GM23338 (cell line): ENCODE results near the gene ATRIP. TPM values are rescaled to one million over a fixed set of nuclear protein-coding genes. Genes with fewer than 3 reads are reported as not detected.

Source experiments
- ATAC-seq: fragments of 200-7000 bp; cut with Tn5 transposase; 3 replicates; pipeline ENCODE4 v1.9.1; 2020
- DNase-seq: peaks from one replicate; pipeline ENCODE4 v3.0.0-alpha.2; 2015; ENCODE audit warnings: low spot score
- H2AFZ ChIP-seq: fragments of 200-600 bp; sonication (generic); 2 replicates; pipeline ENCODE4 v1.8.0; 2016; ENCODE audit warnings: antibody characterized with exemption, mild to moderate bottlenecking, moderate library complexity
- H3F3A ChIP-seq: fragments of 200-600 bp; sonication (generic); replicated peaks from 2 replicates; pipeline ENCODE4 v1.8.0; 2017; ENCODE audit warnings: antibody characterized with exemption, mixed run types, low read depth
- H3K27ac ChIP-seq: fragments of 200-600 bp; sonication (generic); 2 replicates; pipeline ENCODE4 v1.6.1; 2016; ENCODE audit warnings: low read depth
- H3K27me3 ChIP-seq: fragments of 200-600 bp; sonication (generic); 2 replicates; pipeline ENCODE4 v1.8.0; 2016; ENCODE audit warnings: mild to moderate bottlenecking, mixed run types, moderate library complexity; ENCODE audit not compliant: insufficient read depth
- H3K36me3 ChIP-seq: fragments of 200-600 bp; sonication (generic); 2 replicates; pipeline ENCODE4 v1.8.0; 2016; ENCODE audit warnings: mild to moderate bottlenecking; ENCODE audit not compliant: insufficient read depth
- H3K4me1 ChIP-seq: fragments of 200-600 bp; sonication (generic); 2 replicates; pipeline ENCODE4 v1.8.0; 2016; ENCODE audit warnings: mild to moderate bottlenecking, moderate library complexity; ENCODE audit not compliant: insufficient read depth
- H3K4me2 ChIP-seq: fragments of 200-600 bp; sonication (generic); 2 replicates; pipeline ENCODE4 v1.7.1; 2017; ENCODE audit warnings: mixed run types
- H3K4me3 ChIP-seq: fragments of 200-600 bp; sonication (generic); 2 replicates; pipeline ENCODE4 v1.6.1; 2016; ENCODE audit warnings: mixed run types
- H3K79me2 ChIP-seq: fragments of 200-600 bp; sonication (generic); replicated peaks from 2 replicates; pipeline ENCODE4 v1.8.0; 2017; ENCODE audit warnings: mild to moderate bottlenecking; ENCODE audit not compliant: insufficient read depth
- H3K9me2 ChIP-seq: fragments of 200-600 bp; sonication (generic); 2 replicates; pipeline ENCODE4 v1.8.0; 2017; ENCODE audit not compliant: insufficient read depth
- H4K20me1 ChIP-seq: fragments of 200-600 bp; sonication (generic); replicated peaks from 2 replicates; pipeline ENCODE4 v1.8.0; 2017; ENCODE audit warnings: mild to moderate bottlenecking; ENCODE audit not compliant: insufficient read depth
- H3K27ac Mint-ChIP-seq: 2 replicates; pipeline ENCODE4 v1.8.0; 2020; ENCODE audit warnings: inconsistent platforms, mild to moderate bottlenecking, moderate library complexity, mixed read lengths
- H3K27me3 Mint-ChIP-seq: 3 replicates; pipeline ENCODE4 v1.8.0; 2022; ENCODE audit warnings: low read depth, mild to moderate bottlenecking, moderate library complexity, mixed read lengths, inconsistent platforms; ENCODE audit not compliant: insufficient read depth, poor library complexity
- H3K36me3 Mint-ChIP-seq: 3 replicates; pipeline ENCODE4 v1.8.0; 2021; ENCODE audit warnings: low read depth, mild to moderate bottlenecking, inconsistent platforms, moderate library complexity, mixed read lengths
- H3K4me1 Mint-ChIP-seq: 3 replicates; pipeline ENCODE4 v1.8.0; 2020; ENCODE audit warnings: mild to moderate bottlenecking, inconsistent platforms, mixed read lengths
- H3K4me3 Mint-ChIP-seq: 3 replicates; pipeline ENCODE4 v1.8.0; 2021; ENCODE audit warnings: moderate library complexity, mild to moderate bottlenecking, inconsistent platforms, mixed read lengths
- H3K9me3 Mint-ChIP-seq: 3 replicates; pipeline ENCODE4 v1.8.0; 2020; ENCODE audit warnings: moderate library complexity, mild to moderate bottlenecking, inconsistent platforms, mixed read lengths
- EZH2 ChIP-seq: fragments of 200-600 bp; sonication (generic); IDR thresholded peaks from one replicate; pipeline ENCODE4 v1.8.0; 2017; ENCODE audit warnings: antibody characterized with exemption, mild to moderate bottlenecking, low read depth; ENCODE audit not compliant: unreplicated experiment
- EZH2phosphoT487 ChIP-seq: fragments of 200-600 bp; sonication (generic); IDR thresholded peaks from one replicate; pipeline ENCODE4 v1.8.1; 2018; ENCODE audit warnings: antibody characterized with exemption; ENCODE audit not compliant: unreplicated experiment
- JUNB ChIP-seq: IDR thresholded peaks from one replicate; pipeline ENCODE4 v1.6.1; 2016; ENCODE audit warnings: antibody characterized with exemption; ENCODE audit not compliant: unreplicated experiment
- NANOG ChIP-seq: IDR thresholded peaks from 2 replicates; pipeline ENCODE4 v1.6.1; 2016; ENCODE audit warnings: antibody characterized with exemption, borderline replicate concordance
- POLR2AphosphoS5 ChIP-seq: IDR thresholded peaks from 2 replicates; pipeline ENCODE4 v1.6.1; 2016; ENCODE audit warnings: antibody characterized with exemption, low read depth
- REST ChIP-seq: IDR thresholded peaks from one replicate; pipeline ENCODE4 v1.6.1; 2018; ENCODE audit warnings: antibody characterized with exemption; ENCODE audit not compliant: unreplicated experiment
- STAT1 ChIP-seq: IDR thresholded peaks from one replicate; pipeline ENCODE4 v1.6.1; 2016; ENCODE audit warnings: antibody characterized with exemption; ENCODE audit not compliant: unreplicated experiment
- ZNF114 ChIP-seq: fragments of 250-450 bp; sonication (Bioruptor Pico); IDR thresholded peaks from 2 replicates; pipeline ENCODE4 v1.5.0; 2020; ENCODE audit warnings: mild to moderate bottlenecking, moderate library complexity
- ZNF331 ChIP-seq: fragments of 250-450 bp; sonication (Bioruptor Pico); IDR thresholded peaks from 2 replicates; pipeline ENCODE4 v1.5.0; 2020; ENCODE audit warnings: low read depth, mild to moderate bottlenecking, moderate library complexity
- ZNF462 ChIP-seq: fragments of 250-450 bp; sonication (Bioruptor Pico); IDR thresholded peaks from 2 replicates; pipeline ENCODE4 v1.5.0; 2020; ENCODE audit warnings: mild to moderate bottlenecking, moderate library complexity
- polyA plus RNA-seq: library from polyadenylated mRNA; unstranded; fragments of >200 nt; fragmentation: Nextera tagmentation; extraction: Ambion mirVana; gene quantifications from 2 replicates; pipeline ENCODE4 v1.2.1, GENCODE V29; 2016
- total RNA-seq: library from RNA; depleted of rRNA; stranded (reverse); fragments of >200 nt; shearing (Covaris generic); gene quantifications from 2 replicates; pipeline ENCODE4 v1.2.3, GENCODE V29; 2014
- TF ChIP-seq, protein P1 (sequence below), 2 experiments: fragments of 200-600 bp in 1 of 2; sonication (generic) in 1 of 2; conservative IDR thresholded peaks; 2 replicates each; pipeline versions ENCODE4 v1.5.1 to v1.6.1; 2016 to 2017; ENCODE audit warnings: antibody characterized with exemption in 2 of 2, low read depth in 2 of 2, mild to moderate bottlenecking in 2 of 2, moderate library complexity in 1 of 2

Gene ATRIP
- total and polyA plus RNA-seq, 2 experiments from 2014 or later = 5.8 to 17.3 TPM

- Histone ChIP-seq H2AFZ (no peak overlapping the region), H3K79me2 (peaks cover 24% of the 10 kb centered on the region), H3K9me2 (no peaks in the 10 kb centered on the region), H4K20me1 (no peaks in the 10 kb centered on the region), H3K4me3 (no peak overlapping the region), H3K36me3 (peaks cover 9% of the 10 kb centered on the region; the same call in 1 of the 2 replicates), H3K27ac (0 out of 2 replicates have a peak overlapping the region, but pooled peaks have one; percentile 59), H3K4me2 (no peak overlapping the region), H3K4me1 (peaks cover 18% of the 10 kb centered on the region), H3K27me3 (no peaks in the 10 kb centered on the region), H3F3A (peaks cover 18% of the 10 kb centered on the region)
- Mint-ChIP-seq H3K27ac (peak overlapping the region; percentile 66), H3K9me3 (peaks cover 4% of the 10 kb centered on the region), H3K4me1 (peaks cover 40% of the 10 kb centered on the region), H3K36me3 (peaks cover 41% of the 10 kb centered on the region), H3K27me3 (peaks cover 29% of the 10 kb centered on the region), H3K4me3 (no peak overlapping the region; the same call in 2 of the 3 replicates)
- DNase-seq (no peak), ATAC-seq (no peak)
- TF ChIP-seq JUNB (no peak), REST (no peak), EZH2 (no peak)
Observed at GRCh38 chr3:48470286-48470685, 23.7 kb downstream of the ATRIP start.

DNA sequence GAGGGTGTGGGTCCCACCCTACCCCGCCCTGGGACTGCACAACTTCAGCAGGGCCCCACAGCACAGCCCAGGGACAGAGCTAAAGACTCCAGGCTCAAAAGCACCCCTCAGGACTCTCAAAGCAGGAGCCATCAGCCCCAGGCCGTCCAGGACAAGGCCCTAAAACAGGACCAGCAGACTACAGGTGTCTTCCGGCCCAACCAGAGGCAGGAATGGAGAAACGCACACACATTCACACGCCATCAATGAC, 26.1 kb downstream of the ATRIP start:
- Histone ChIP-seq H3K9me2 (no peaks in the 10 kb centered on the region), H4K20me1 (no peaks in the 10 kb centered on the region), H3K4me1 (peaks cover 26% of the 10 kb centered on the region), H3K36me3 (peaks cover 6% of the 10 kb centered on the region; the same call in 1 of the 2 replicates), H3K27ac (peak overlapping the region; percentile 98), H3K4me3 (peak overlapping the region; percentile 60), H3K27me3 (no peaks in the 10 kb centered on the region), H3K4me2 (peak overlapping the region; percentile 78), H2AFZ (no peak overlapping the region; the same call in 1 of the 2 replicates), H3K79me2 (peaks cover 24% of the 10 kb centered on the region), H3F3A (peaks cover 13% of the 10 kb centered on the region; the same call in 1 of the 2 replicates)
- ATAC-seq = peak; percentile 5
- Mint-ChIP-seq H3K4me1 (peaks cover 33% of the 10 kb centered on the region), H3K9me3 (peaks cover 4% of the 10 kb centered on the region), H3K27me3 (peaks cover 24% of the 10 kb centered on the region), H3K27ac (peak overlapping the region; percentile 99), H3K36me3 (peaks cover 28% of the 10 kb centered on the region), H3K4me3 (peak overlapping the region; percentile 91)
- DNase-seq = peak; percentile 67
- no peak for TF ChIP-seq NANOG
- no peak for TF ChIP-seq ZNF462 (CRISPR knock-in tag)
- TF ChIP-seq, protein P1, sequence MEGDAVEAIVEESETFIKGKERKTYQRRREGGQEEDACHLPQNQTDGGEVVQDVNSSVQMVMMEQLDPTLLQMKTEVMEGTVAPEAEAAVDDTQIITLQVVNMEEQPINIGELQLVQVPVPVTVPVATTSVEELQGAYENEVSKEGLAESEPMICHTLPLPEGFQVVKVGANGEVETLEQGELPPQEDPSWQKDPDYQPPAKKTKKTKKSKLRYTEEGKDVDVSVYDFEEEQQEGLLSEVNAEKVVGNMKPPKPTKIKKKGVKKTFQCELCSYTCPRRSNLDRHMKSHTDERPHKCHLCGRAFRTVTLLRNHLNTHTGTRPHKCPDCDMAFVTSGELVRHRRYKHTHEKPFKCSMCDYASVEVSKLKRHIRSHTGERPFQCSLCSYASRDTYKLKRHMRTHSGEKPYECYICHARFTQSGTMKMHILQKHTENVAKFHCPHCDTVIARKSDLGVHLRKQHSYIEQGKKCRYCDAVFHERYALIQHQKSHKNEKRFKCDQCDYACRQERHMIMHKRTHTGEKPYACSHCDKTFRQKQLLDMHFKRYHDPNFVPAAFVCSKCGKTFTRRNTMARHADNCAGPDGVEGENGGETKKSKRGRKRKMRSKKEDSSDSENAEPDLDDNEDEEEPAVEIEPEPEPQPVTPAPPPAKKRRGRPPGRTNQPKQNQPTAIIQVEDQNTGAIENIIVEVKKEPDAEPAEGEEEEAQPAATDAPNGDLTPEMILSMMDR (conservative IDR thresholded peaks at IDR 0.05; ENCODE audit: low read depth in 2 of 2) = no peak
- TF ChIP-seq ZNF331 (CRISPR knock-in tag) = no peak
- TF ChIP-seq EZH2 = no peak
- no peak for TF ChIP-seq POLR2AphosphoS5
- TF ChIP-seq STAT1 = no peak
- no peak for TF ChIP-seq ZNF114 (CRISPR knock-in tag)
- TF ChIP-seq JUNB = no peak
- no peak for TF ChIP-seq EZH2phosphoT487
